Esophagus muscularis mucosa (tissue), 4 donors: Measurements from ENCODE around the gene OR2A14.

Experiments used
- CTCF ChIP-seq, 3 experiments: fragments of 200-600 bp in 2 of 3; fragments of 450-650 bp in 1 of 3; sonication (generic) in 2 of 3; IDR thresholded peaks; one replicate each; pipeline ENCODE4 v1.5.1; 2017 to 2019; ENCODE audit warnings: antibody characterized with exemption in 3 of 3, mild to moderate bottlenecking in 2 of 3, moderate library complexity in 1 of 3
- EP300 ChIP-seq: sonication (generic); formaldehyde crosslinking; IDR thresholded peaks from one replicate; pipeline ENCODE4 v1.6.1; 2017; ENCODE audit warnings: antibody characterized with exemption
- POLR2A ChIP-seq: fragments of 450-650 bp; IDR thresholded peaks from one replicate; pipeline ENCODE4 v1.6.1; 2017; ENCODE audit warnings: antibody characterized with exemption, moderate library complexity, mild to moderate bottlenecking, low read depth
- POLR2AphosphoS5 ChIP-seq, 2 donors: sonication (generic); formaldehyde crosslinking; IDR thresholded peaks; one replicate each; pipeline ENCODE4 v1.6.1; 2017; ENCODE audit warnings: antibody characterized with exemption in 2 of 2

GRCh38 chr7:144127714-144128334 is 4.8 kb downstream of the OR2A14 start:
- TF ChIP-seq CTCF (IDR thresholded peaks at IDR 0.05) (peak; percentile 68 to 78 (median 74)), POLR2A (no peak), POLR2AphosphoS5 (IDR thresholded peaks at IDR 0.05) (peak in 1 of 2 donors; percentile 25), EP300 (no peak)
